ENCODE measurements around the gene MEFV. TPM values are rescaled to one million over a fixed set of nuclear protein-coding genes. Genes with fewer than 3 reads are reported as not detected.

MEFV gene
- polyA plus RNA-seq, 3 donors, result 37.7 to 78.0 (median 73.2) TPM

DNA sequence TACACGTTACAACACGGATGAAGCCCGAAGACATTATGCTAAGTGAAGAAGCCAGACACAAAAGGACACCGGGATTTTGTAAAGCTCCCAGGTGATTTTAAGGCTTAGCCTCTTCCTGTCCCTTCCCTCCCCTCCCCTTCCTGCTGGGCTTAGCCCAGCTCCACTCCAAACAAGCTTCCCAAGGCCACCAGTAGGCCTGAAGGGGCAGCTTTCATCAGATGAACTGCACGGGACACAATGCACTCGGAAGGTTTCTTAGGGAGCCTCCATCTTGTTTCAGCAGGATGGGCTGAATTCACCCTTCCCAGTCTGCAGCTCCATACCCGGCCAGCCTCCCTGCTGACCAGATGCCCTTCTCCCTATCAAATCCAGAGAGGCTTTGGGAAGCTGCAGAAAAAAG, 10.4 kb downstream of the MEFV start:
- Histone ChIP-seq H3K36me3 (replicated peaks in 1 of 2; ENCODE audit: control insufficient read depth in 1 of 2, insufficient read depth in 2 of 2, low read length in 2 of 2) (peaks cover 91 to 99% of the 10 kb centered on the region in 2 donors), H2AFZ (ENCODE audit: insufficient read depth, low read depth, low read length, poor library complexity, severe bottlenecking) (no peak overlapping the region), H3K27me3 (ENCODE audit: control insufficient read depth in 2 of 2, insufficient read depth in 2 of 2, low read length in 2 of 2) (no peaks in the 10 kb centered on the region), H3K9ac (ENCODE audit: insufficient read depth, low read length, poor library complexity, severe bottlenecking) (no peak overlapping the region), H3K4me1 (ENCODE audit: control insufficient read depth in 1 of 2, insufficient read depth in 2 of 2, low read length in 2 of 2) (peaks cover 32 to 52% of the 10 kb centered on the region in 2 donors), H3K79me2 (ENCODE audit: insufficient read depth, low read length) (peaks cover 88% of the 10 kb centered on the region), H3K4me3 (replicated peaks in 1 of 3; ENCODE audit: low read depth in 2 of 3, low read length in 3 of 3) (no peak overlapping the region), H3K9me3 (replicated peaks in 1 of 2; ENCODE audit: control insufficient read depth in 1 of 2, insufficient read depth in 1 of 2, low read length in 2 of 2) (no peaks in the 10 kb centered on the region), H4K20me1 (ENCODE audit: insufficient read depth, low read length) (peaks cover 100% of the 10 kb centered on the region), H3K4me2 (replicated peaks; ENCODE audit: extremely low read depth, low read length, poor library complexity, severe bottlenecking) (no peak overlapping the region), H3K27ac (ENCODE audit: low read depth in 1 of 2, low read length in 2 of 2) (no peak overlapping the region)
- H3K4me3 Mint-ChIP-seq, result no peak overlapping the region
- no peak for TF ChIP-seq CTCF (IDR thresholded peaks at IDR 0.05)
- H3K27me3 Mint-ChIP-seq (ENCODE audit: low read depth in 3 of 3), result peaks cover 2 to 6% (median 2%) of the 10 kb centered on the region in 3 donors
- no peak for DNase-seq
- 92% methylated on average over 7 of the region's 7 CpGs for WGBS (ENCODE audit: insufficient coverage)
- peaks cover 91 to 100% of the 10 kb centered on the region in 2 donors for H3K36me3 Mint-ChIP-seq
- H3K27ac Mint-ChIP-seq, result peak overlapping the region in 1 of 7 donors; percentile 42
- peaks cover 54% of the 10 kb centered on the region for H3K4me1 Mint-ChIP-seq
- H3K9me3 Mint-ChIP-seq, result peaks cover 0 to 4% (median 0%) of the 10 kb centered on the region in 7 donors
- intact Hi-C loops (cut with micrococcal nuclease), result no loop called here

DNA sequence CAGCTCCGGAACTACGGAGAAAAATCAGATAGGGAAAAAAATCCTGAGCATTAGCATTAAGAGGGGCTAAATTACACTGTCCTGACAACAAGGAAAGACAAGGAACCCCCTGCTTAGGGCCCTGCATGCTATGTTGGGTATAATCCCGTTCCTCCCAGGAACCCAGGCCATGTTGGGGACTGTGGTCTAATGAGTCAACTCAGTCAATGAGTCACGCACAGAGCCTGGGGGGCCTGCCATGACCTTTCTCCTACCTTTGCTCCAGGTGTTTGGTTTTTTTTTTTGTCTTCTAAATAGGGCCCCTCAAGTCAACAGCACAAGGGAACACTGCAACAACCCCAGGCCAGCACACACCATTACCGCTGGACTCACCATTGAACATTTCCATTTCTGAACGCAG, 12.6 kb downstream of the MEFV start:
- Histone ChIP-seq H3K9ac (ENCODE audit: insufficient read depth, low read length, poor library complexity, severe bottlenecking) (no peak overlapping the region), H3K9me3 (replicated peaks in 1 of 2; ENCODE audit: control insufficient read depth in 1 of 2, insufficient read depth in 1 of 2, low read length in 2 of 2) (no peaks in the 10 kb centered on the region), H3K79me2 (ENCODE audit: insufficient read depth, low read length) (peaks cover 73% of the 10 kb centered on the region), H2AFZ (ENCODE audit: insufficient read depth, low read depth, low read length, poor library complexity, severe bottlenecking) (no peak overlapping the region), H3K4me3 (replicated peaks in 1 of 3; ENCODE audit: low read depth in 2 of 3, low read length in 3 of 3) (no peak overlapping the region), H3K27ac (ENCODE audit: low read depth in 1 of 2, low read length in 2 of 2) (peak overlapping the region; percentile 0 to 55), H3K4me1 (ENCODE audit: control insufficient read depth in 1 of 2, insufficient read depth in 2 of 2, low read length in 2 of 2) (peaks cover 21 to 31% of the 10 kb centered on the region in 2 donors), H3K27me3 (ENCODE audit: control insufficient read depth in 2 of 2, insufficient read depth in 2 of 2, low read length in 2 of 2) (no peaks in the 10 kb centered on the region), H3K4me2 (replicated peaks; ENCODE audit: extremely low read depth, low read length, poor library complexity, severe bottlenecking) (no peak overlapping the region), H3K36me3 (replicated peaks in 1 of 2; ENCODE audit: control insufficient read depth in 1 of 2, insufficient read depth in 2 of 2, low read length in 2 of 2) (peaks cover 82 to 91% of the 10 kb centered on the region in 2 donors), H4K20me1 (ENCODE audit: insufficient read depth, low read length) (peaks cover 100% of the 10 kb centered on the region)
- H3K4me1 Mint-ChIP-seq, result peaks cover 41% of the 10 kb centered on the region
- H3K4me3 Mint-ChIP-seq, result no peak overlapping the region
- intact Hi-C loops (cut with micrococcal nuclease), result no loop called here
- H3K36me3 Mint-ChIP-seq, result peaks cover 83 to 94% of the 10 kb centered on the region in 2 donors
- peaks cover 0 to 5% (median 2%) of the 10 kb centered on the region in 7 donors for H3K9me3 Mint-ChIP-seq
- DNase-seq, result no peak
- H3K27ac Mint-ChIP-seq, result peak overlapping the region in 6 of 7 donors; percentile 27 to 88 (median 60)
- WGBS (ENCODE audit: insufficient coverage), result 89% methylated on average over 3 of the region's 6 CpGs
- TF ChIP-seq CTCF (IDR thresholded peaks at IDR 0.05), result no peak
- H3K27me3 Mint-ChIP-seq (ENCODE audit: low read depth in 3 of 3), result peaks cover 2 to 6% (median 2%) of the 10 kb centered on the region in 3 donors
